GM21515 (cell line): Measurements from ENCODE around the gene DGAT2.

Experiments
- ATAC-seq: cut with Tn5 transposase; IDR thresholded peaks from one replicate; pipeline ENCODE4 v1.9.1; 2021; ENCODE audit not compliant: unreplicated experiment

Gene DGAT2

GRCh38 chr11:75778962-75779361 lies 10.4 kb downstream of the DGAT2 start:
- ATAC-seq: no peak

GRCh38 chr11:75779960-75780359 lies 11.4 kb downstream of the DGAT2 start:
- ATAC-seq: no peak

- ATAC-seq: no peak
Measured at GRCh38 chr11:75780888-75781287, 12.3 kb downstream of the DGAT2 start.

GRCh38 chr11:75781296-75781695 lies 12.7 kb downstream of the DGAT2 start:
- ATAC-seq: no peak

GRCh38 chr11:75781831-75782230 lies 13.3 kb downstream of the DGAT2 start:
- no peak for ATAC-seq

- no peak for ATAC-seq
Measured at GRCh38 chr11:75782540-75783263, 14.1 kb downstream of the DGAT2 start.

- ATAC-seq: no peak
Measured at GRCh38 chr11:75783416-75784084, 15.0 kb downstream of the DGAT2 start.

- no peak for ATAC-seq
Measured at GRCh38 chr11:75784085-75784478, 15.5 kb downstream of the DGAT2 start.

GRCh38 chr11:75784506-75784905 lies 15.9 kb downstream of the DGAT2 start:
- no peak for ATAC-seq

GRCh38 chr11:75785187-75785586 lies 16.6 kb downstream of the DGAT2 start:
- no peak for ATAC-seq

- ATAC-seq: no peak
Measured at GRCh38 chr11:75786101-75786736, 17.6 kb downstream of the DGAT2 start.

GRCh38 chr11:75789521-75789920 lies 20.9 kb downstream of the DGAT2 start:
- no peak for ATAC-seq

GRCh38 chr11:75790986-75791385 lies 22.4 kb downstream of the DGAT2 start:
- no peak for ATAC-seq

- no peak for ATAC-seq
Measured at GRCh38 chr11:75792127-75792731, 23.7 kb downstream of the DGAT2 start.

- ATAC-seq: no peak
Measured at GRCh38 chr11:75792997-75793800, 24.6 kb downstream of the DGAT2 start.

GRCh38 chr11:75793966-75794365 lies 25.4 kb downstream of the DGAT2 start:
- no peak for ATAC-seq

GRCh38 chr11:75795276-75796090 lies 26.9 kb downstream of the DGAT2 start:
- ATAC-seq: no peak

- no peak for ATAC-seq
Measured at GRCh38 chr11:75796091-75796435, 27.5 kb downstream of the DGAT2 start.

- ATAC-seq: no peak
Measured at GRCh38 chr11:75797116-75797515, 28.5 kb downstream of the DGAT2 start.

GRCh38 chr11:75797792-75798191 lies 29.2 kb downstream of the DGAT2 start:
- no peak for ATAC-seq
